Osteocyte (in vitro differentiated cells): ENCODE measurements around the gene SLC26A8. TPM values are rescaled to one million over a fixed set of nuclear protein-coding genes. Genes with fewer than 3 reads are reported as not detected.

Experiments
- DNase-seq: peaks from one replicate; pipeline ENCODE4 v3.0.0; 2021; ENCODE audit warnings: mixed read lengths; ENCODE audit not compliant: unreplicated experiment; ENCODE audit errors: extremely low spot score
- H3K27ac Mint-ChIP-seq: one replicate; pipeline ENCODE4 v1.8.0; 2021; ENCODE audit warnings: mild to moderate bottlenecking, mixed read lengths; ENCODE audit not compliant: unreplicated experiment
- H3K27me3 Mint-ChIP-seq: one replicate; pipeline ENCODE4 v1.8.0; 2021; ENCODE audit warnings: mixed read lengths; ENCODE audit not compliant: unreplicated experiment
- H3K36me3 Mint-ChIP-seq: one replicate; pipeline ENCODE4 v1.8.0; 2021; ENCODE audit warnings: mixed read lengths; ENCODE audit not compliant: unreplicated experiment
- H3K4me1 Mint-ChIP-seq: one replicate; pipeline ENCODE4 v1.8.0; 2021; ENCODE audit warnings: mixed read lengths; ENCODE audit not compliant: unreplicated experiment
- H3K4me3 Mint-ChIP-seq: one replicate; pipeline ENCODE4 v1.8.0; 2021; ENCODE audit warnings: mild to moderate bottlenecking, moderate library complexity, mixed read lengths; ENCODE audit not compliant: unreplicated experiment
- H3K9me3 Mint-ChIP-seq: one replicate; pipeline ENCODE4 v1.8.0; 2021; ENCODE audit warnings: mixed read lengths; ENCODE audit not compliant: unreplicated experiment
- total RNA-seq: library from RNA; stranded (reverse); gene quantifications from 2 replicates; pipeline ENCODE4 v1.2.1, GENCODE V29; 2021
- TF ChIP-seq, protein P1 (sequence below): fragments of 200-600 bp; sonication (generic); IDR thresholded peaks from 2 replicates; pipeline ENCODE4 v1.5.0; 2021; ENCODE audit warnings: antibody characterized with exemption, mild to moderate bottlenecking, moderate library complexity

Gene SLC26A8
- total RNA-seq, 1 donor from 2014 or later, result not detected

GRCh38 chr6:36053878-36054277 lies 29.4 kb upstream of the SLC26A8 start:
- peaks cover 11% of the 10 kb centered on the region for H3K36me3 Mint-ChIP-seq
- H3K27ac Mint-ChIP-seq, result no peak overlapping the region
- TF ChIP-seq, protein P1, sequence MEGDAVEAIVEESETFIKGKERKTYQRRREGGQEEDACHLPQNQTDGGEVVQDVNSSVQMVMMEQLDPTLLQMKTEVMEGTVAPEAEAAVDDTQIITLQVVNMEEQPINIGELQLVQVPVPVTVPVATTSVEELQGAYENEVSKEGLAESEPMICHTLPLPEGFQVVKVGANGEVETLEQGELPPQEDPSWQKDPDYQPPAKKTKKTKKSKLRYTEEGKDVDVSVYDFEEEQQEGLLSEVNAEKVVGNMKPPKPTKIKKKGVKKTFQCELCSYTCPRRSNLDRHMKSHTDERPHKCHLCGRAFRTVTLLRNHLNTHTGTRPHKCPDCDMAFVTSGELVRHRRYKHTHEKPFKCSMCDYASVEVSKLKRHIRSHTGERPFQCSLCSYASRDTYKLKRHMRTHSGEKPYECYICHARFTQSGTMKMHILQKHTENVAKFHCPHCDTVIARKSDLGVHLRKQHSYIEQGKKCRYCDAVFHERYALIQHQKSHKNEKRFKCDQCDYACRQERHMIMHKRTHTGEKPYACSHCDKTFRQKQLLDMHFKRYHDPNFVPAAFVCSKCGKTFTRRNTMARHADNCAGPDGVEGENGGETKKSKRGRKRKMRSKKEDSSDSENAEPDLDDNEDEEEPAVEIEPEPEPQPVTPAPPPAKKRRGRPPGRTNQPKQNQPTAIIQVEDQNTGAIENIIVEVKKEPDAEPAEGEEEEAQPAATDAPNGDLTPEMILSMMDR, result no peak
- H3K4me1 Mint-ChIP-seq, result peaks cover 2% of the 10 kb centered on the region
- DNase-seq, result no peak
- H3K27me3 Mint-ChIP-seq, result no peaks in the 10 kb centered on the region
- no peaks in the 10 kb centered on the region for H3K9me3 Mint-ChIP-seq
- no peak overlapping the region for H3K4me3 Mint-ChIP-seq

- H3K9me3 Mint-ChIP-seq, result peaks cover 2% of the 10 kb centered on the region
- H3K27ac Mint-ChIP-seq, result no peak overlapping the region
- DNase-seq, result no peak
- TF ChIP-seq, protein P1, result no peak
- H3K36me3 Mint-ChIP-seq, result peaks cover 9% of the 10 kb centered on the region
- H3K27me3 Mint-ChIP-seq, result no peaks in the 10 kb centered on the region
- peaks cover 2% of the 10 kb centered on the region for H3K4me1 Mint-ChIP-seq
- H3K4me3 Mint-ChIP-seq, result no peak overlapping the region
Observed at GRCh38 chr6:36052097-36052496, 27.7 kb upstream of the SLC26A8 start.

DNA sequence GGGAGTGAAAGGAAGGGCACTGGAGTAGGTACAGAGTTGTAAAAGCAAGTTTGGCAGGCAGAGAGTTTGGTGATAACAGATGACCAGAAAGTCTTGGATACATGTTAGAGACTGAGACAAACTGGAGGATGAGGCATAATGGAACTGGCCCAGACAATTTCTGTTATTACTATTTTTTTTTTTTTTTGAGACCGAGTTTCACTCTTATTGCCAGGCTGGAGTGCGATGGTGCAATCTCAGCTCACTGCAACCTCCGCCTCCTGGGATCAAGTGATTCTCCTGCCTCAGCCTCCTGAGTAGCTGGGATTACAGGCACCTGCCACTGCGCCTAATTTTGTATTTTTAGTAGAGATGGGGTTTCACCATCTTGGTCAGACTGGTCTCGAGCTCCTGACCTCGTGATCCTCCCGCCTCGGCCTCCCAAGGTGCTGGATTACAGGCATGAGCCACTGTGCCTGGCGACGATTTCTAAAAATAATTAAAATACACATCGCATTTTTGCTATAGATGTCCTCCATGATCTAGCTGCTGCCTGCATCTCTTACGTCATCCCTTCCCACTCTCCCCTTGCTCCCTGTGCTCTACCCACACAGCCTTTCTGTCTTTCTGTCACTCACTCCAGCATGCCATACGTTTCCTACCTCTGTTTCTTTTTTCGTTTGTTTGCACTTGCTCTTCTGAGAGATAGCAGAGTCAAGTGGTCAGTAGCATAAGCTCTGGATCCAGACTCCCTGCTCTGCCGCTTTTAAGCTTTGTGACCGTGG lies 26.7 kb upstream of the SLC26A8 start:
- Mint-ChIP-seq H3K4me1 (peaks cover 2% of the 10 kb centered on the region), H3K27me3 (no peaks in the 10 kb centered on the region), H3K36me3 (peaks cover 6% of the 10 kb centered on the region), H3K4me3 (no peak overlapping the region), H3K9me3 (peaks cover 4% of the 10 kb centered on the region), H3K27ac (no peak overlapping the region)
- TF ChIP-seq, protein P1, result no peak
- no peak for DNase-seq

GRCh38 chr6:36050305-36050704 lies 25.9 kb upstream of the SLC26A8 start:
- Mint-ChIP-seq H3K27ac (no peak overlapping the region), H3K4me3 (no peak overlapping the region)

GRCh38 chr6:36049582-36049981 lies 25.1 kb upstream of the SLC26A8 start:
- TF ChIP-seq, protein P1, result no peak
- Mint-ChIP-seq H3K27ac (no peak overlapping the region), H3K4me1 (no peaks in the 10 kb centered on the region), H3K4me3 (no peak overlapping the region), H3K9me3 (peaks cover 4% of the 10 kb centered on the region), H3K36me3 (peaks cover under 1% of the 10 kb centered on the region), H3K27me3 (no peaks in the 10 kb centered on the region)
- DNase-seq, result no peak

More at GRCh38 chr6:36050305-36050704, 25.9 kb upstream of the SLC26A8 start:
- TF ChIP-seq, protein P1, result no peak
- no peaks in the 10 kb centered on the region for H3K4me1 Mint-ChIP-seq
- H3K27me3 Mint-ChIP-seq, result no peaks in the 10 kb centered on the region
- DNase-seq, result no peak
- H3K36me3 Mint-ChIP-seq, result peaks cover 6% of the 10 kb centered on the region
- H3K9me3 Mint-ChIP-seq, result peaks cover 4% of the 10 kb centered on the region
